DOHH2 (cell line): ENCODE results near the gene TLK1.

Experiments
- CTCF ChIP-seq: fragments of 200-600 bp; sonication (generic); IDR thresholded peaks from one replicate; pipeline ENCODE4 v1.5.1; 2014; ENCODE audit warnings: antibody characterized with exemption, mild to moderate bottlenecking, low read depth, low read length; ENCODE audit not compliant: poor library complexity, severe bottlenecking
- EZH2phosphoT487 ChIP-seq: fragments of 200-600 bp; sonication (generic); IDR thresholded peaks from 2 replicates; pipeline ENCODE4 v1.6.1; 2017; ENCODE audit warnings: borderline replicate concordance, mild to moderate bottlenecking, antibody characterized with exemption, low read length, moderate library complexity, mixed read lengths

GRCh38 chr2:171136024-171136423, 24.7 kb downstream of the TLK1 start:
- no peak for TF ChIP-seq CTCF
- TF ChIP-seq EZH2phosphoT487, result no peak
